ENCODE results near the gene NID2. TPM values are rescaled to one million over a fixed set of nuclear protein-coding genes. Genes with fewer than 3 reads are reported as not detected.

NID2 gene
- total and polyA plus RNA-seq, 2 donors (not counting 1 experiment from before 2014, with no cell fraction given): 181 to 2,513 TPM

GRCh38 chr14:52091928-52092327 lies 23.1 kb upstream of the NID2 start:
- H3K9ac ChIP-seq (ENCODE audit: insufficient read depth, low read length): no peak overlapping the region
- no peak overlapping the region for H3K27ac ChIP-seq (ENCODE audit: insufficient read depth, low read length)
- no peak for DNase-seq (ENCODE audit: low read depth in 2 of 2)
- TF ChIP-seq CTCF (conservative IDR thresholded peaks at IDR 0.05 in 1 of 2, IDR thresholded peaks at IDR 0.05 in 1 of 2; ENCODE audit: low read depth in 1 of 2, low read length in 2 of 2): no peak
- TF ChIP-seq EZH2 (IDR thresholded peaks at IDR 0.05; ENCODE audit: low read length, missing control alignments): no peak
- H3K79me2 ChIP-seq (ENCODE audit: control insufficient read depth, insufficient read depth, low read length): no peaks in the 10 kb centered on the region
- H2AFZ ChIP-seq (ENCODE audit: low read length): no peak overlapping the region
- no peaks in the 10 kb centered on the region for H3K36me3 ChIP-seq (ENCODE audit: control insufficient read depth, insufficient read depth, low read length)
- H3K27me3 ChIP-seq (ENCODE audit: control insufficient read depth, insufficient read depth, low read length): no peaks in the 10 kb centered on the region
- H3K9me3 ChIP-seq (ENCODE audit: control insufficient read depth, insufficient read depth, low read depth, low read length): no peaks in the 10 kb centered on the region
- H4K20me1 ChIP-seq (ENCODE audit: control insufficient read depth, extremely low read depth, insufficient read depth, low read length): no peaks in the 10 kb centered on the region
- no peak overlapping the region for H3K4me2 ChIP-seq (ENCODE audit: extremely low read depth, insufficient read depth, low read length)
- H3K4me1 ChIP-seq (ENCODE audit: control insufficient read depth, extremely low read depth, insufficient read depth, low read length): peaks cover 6% of the 10 kb centered on the region
- no peak overlapping the region for H3K4me3 ChIP-seq (replicated peaks in 1 of 4; ENCODE audit: control extremely low read depth in 1 of 4, insufficient read depth in 1 of 4, low read depth in 3 of 4, low read length in 4 of 4)

GRCh38 chr14:52090936-52091335 lies 22.1 kb upstream of the NID2 start:
- TF ChIP-seq EZH2 (IDR thresholded peaks at IDR 0.05; ENCODE audit: low read length, missing control alignments) (no peak), CTCF (conservative IDR thresholded peaks at IDR 0.05 in 1 of 2, IDR thresholded peaks at IDR 0.05 in 1 of 2; ENCODE audit: low read depth in 1 of 2, low read length in 2 of 2) (no peak)
- no peak overlapping the region for H3K4me3 ChIP-seq (replicated peaks in 1 of 4; ENCODE audit: control extremely low read depth in 1 of 4, insufficient read depth in 1 of 4, low read depth in 3 of 4, low read length in 4 of 4)
- DNase-seq (ENCODE audit: low read depth in 2 of 2): no peak
- no peak overlapping the region for H2AFZ ChIP-seq (ENCODE audit: low read length)
- H3K36me3 ChIP-seq (ENCODE audit: control insufficient read depth, insufficient read depth, low read length): no peaks in the 10 kb centered on the region
- H3K4me2 ChIP-seq (ENCODE audit: extremely low read depth, insufficient read depth, low read length): no peak overlapping the region
- H4K20me1 ChIP-seq (ENCODE audit: control insufficient read depth, extremely low read depth, insufficient read depth, low read length): no peaks in the 10 kb centered on the region
- H3K27me3 ChIP-seq (ENCODE audit: control insufficient read depth, insufficient read depth, low read length): no peaks in the 10 kb centered on the region
- H3K4me1 ChIP-seq (ENCODE audit: control insufficient read depth, extremely low read depth, insufficient read depth, low read length): peaks cover 6% of the 10 kb centered on the region
- H3K27ac ChIP-seq (ENCODE audit: insufficient read depth, low read length): no peak overlapping the region
- no peaks in the 10 kb centered on the region for H3K79me2 ChIP-seq (ENCODE audit: control insufficient read depth, insufficient read depth, low read length)
- H3K9ac ChIP-seq (ENCODE audit: insufficient read depth, low read length): no peak overlapping the region
- no peaks in the 10 kb centered on the region for H3K9me3 ChIP-seq (ENCODE audit: control insufficient read depth, insufficient read depth, low read depth, low read length)

DNA sequence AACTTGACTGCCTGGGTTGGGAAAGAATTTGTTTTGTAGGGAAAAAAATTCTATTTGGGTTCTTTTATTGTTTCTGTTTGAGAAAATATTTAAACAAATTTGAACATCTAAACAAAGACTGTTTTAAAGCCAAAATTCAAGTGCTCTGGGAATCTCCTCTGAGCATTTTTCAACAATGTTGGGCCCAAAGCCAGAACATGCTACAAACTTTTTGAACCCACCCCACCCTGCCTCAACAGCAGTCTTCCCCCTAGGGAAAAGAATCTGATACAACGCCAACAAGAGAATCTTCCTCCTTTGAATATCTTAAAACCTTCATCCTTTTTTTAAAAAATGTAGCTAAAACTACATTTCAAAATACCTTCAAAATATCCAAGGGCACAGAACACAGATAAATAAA lies 20.4 kb upstream of the NID2 start:
- H3K4me3 ChIP-seq (replicated peaks in 1 of 4; ENCODE audit: control extremely low read depth in 1 of 4, insufficient read depth in 1 of 4, low read depth in 3 of 4, low read length in 4 of 4): no peak overlapping the region
- TF ChIP-seq EZH2 (IDR thresholded peaks at IDR 0.05; ENCODE audit: low read length, missing control alignments) (no peak), CTCF (conservative IDR thresholded peaks at IDR 0.05 in 1 of 2, IDR thresholded peaks at IDR 0.05 in 1 of 2; ENCODE audit: low read depth in 1 of 2, low read length in 2 of 2) (no peak)
- H3K27ac ChIP-seq (ENCODE audit: insufficient read depth, low read length): no peak overlapping the region
- no peak overlapping the region for H3K4me2 ChIP-seq (ENCODE audit: extremely low read depth, insufficient read depth, low read length)
- H2AFZ ChIP-seq (ENCODE audit: low read length): no peak overlapping the region
- no peak overlapping the region for H3K9ac ChIP-seq (ENCODE audit: insufficient read depth, low read length)
- H3K4me1 ChIP-seq (ENCODE audit: control insufficient read depth, extremely low read depth, insufficient read depth, low read length): peaks cover 6% of the 10 kb centered on the region
- H4K20me1 ChIP-seq (ENCODE audit: control insufficient read depth, extremely low read depth, insufficient read depth, low read length): no peaks in the 10 kb centered on the region
- no peak for DNase-seq (ENCODE audit: low read depth in 2 of 2)
- H3K9me3 ChIP-seq (ENCODE audit: control insufficient read depth, insufficient read depth, low read depth, low read length): no peaks in the 10 kb centered on the region
- no peaks in the 10 kb centered on the region for H3K36me3 ChIP-seq (ENCODE audit: control insufficient read depth, insufficient read depth, low read length)
- no peaks in the 10 kb centered on the region for H3K27me3 ChIP-seq (ENCODE audit: control insufficient read depth, insufficient read depth, low read length)
- H3K79me2 ChIP-seq (ENCODE audit: control insufficient read depth, insufficient read depth, low read length): no peaks in the 10 kb centered on the region
